GM19468 (cell line): ENCODE measurements around the gene KCTD13.
"Not testable (repeated sequence)": the region's sequence is repeated elsewhere in the genome, so short reads cannot be mapped to it uniquely, and the experiment has no call there.

ENCODE experiments used
- ATAC-seq: cut with Tn5 transposase; IDR thresholded peaks from one replicate; pipeline ENCODE4 v1.9.1; 2021; ENCODE audit warnings: mild to moderate bottlenecking, moderate library complexity, moderate number of reproducible peaks; ENCODE audit not compliant: unreplicated experiment; ENCODE audit errors: extremely low read depth

KCTD13 gene

GRCh38 chr16:29889372-29889771 lies 36.7 kb downstream of the KCTD13 start:
- ATAC-seq: not testable (repeated sequence)

GRCh38 chr16:29883987-29884386 lies 42.0 kb downstream of the KCTD13 start:
- ATAC-seq: no peak

GRCh38 chr16:29881050-29881449 lies 45.0 kb downstream of the KCTD13 start:
- ATAC-seq: no peak

GRCh38 chr16:29878172-29878571 lies 47.9 kb downstream of the KCTD13 start:
- ATAC-seq: no peak

- no peak for ATAC-seq
Observed at GRCh38 chr16:29877266-29877961, 48.6 kb downstream of the KCTD13 start.

GRCh38 chr16:29876594-29877249 lies 49.3 kb downstream of the KCTD13 start:
- ATAC-seq: no peak

- ATAC-seq: no peak
Observed at GRCh38 chr16:29876217-29876593, 49.8 kb downstream of the KCTD13 start.

- no peak for ATAC-seq
Observed at GRCh38 chr16:29875206-29875605, 50.8 kb downstream of the KCTD13 start.

GRCh38 chr16:29873319-29873718 lies 52.7 kb downstream of the KCTD13 start:
- ATAC-seq: no peak

GRCh38 chr16:29871822-29872546 lies 54.0 kb downstream of the KCTD13 start:
- ATAC-seq: no peak

- ATAC-seq: not testable (repeated sequence)
Observed at GRCh38 chr16:29869067-29869466, 57.0 kb downstream of the KCTD13 start.

GRCh38 chr16:29868396-29869009 lies 57.5 kb downstream of the KCTD13 start:
- no peak for ATAC-seq

- no peak for ATAC-seq
Observed at GRCh38 chr16:29864205-29864604, 61.8 kb downstream of the KCTD13 start.

GRCh38 chr16:29863669-29863984 lies 62.4 kb downstream of the KCTD13 start:
- no peak for ATAC-seq

- peak; percentile 63 for ATAC-seq
Observed at GRCh38 chr16:29862884-29863668, 63.0 kb downstream of the KCTD13 start, which contains the start of gene CDIPT. TSS of gene CDIPT (minus strand) at chr16:29863226. CDS start at chr16:29862857, 369 bp downstream.

- ATAC-seq: no peak
Observed at GRCh38 chr16:29862383-29862883, 63.6 kb downstream of the KCTD13 start.

GRCh38 chr16:29860218-29860617 lies 65.8 kb downstream of the KCTD13 start:
- ATAC-seq: no peak

- no peak for ATAC-seq
Observed at GRCh38 chr16:29858974-29859373, 67.1 kb downstream of the KCTD13 start.

GRCh38 chr16:29858149-29858849 lies 67.7 kb downstream of the KCTD13 start:
- ATAC-seq: no peak
